ENCODE measurements around the gene ARPC2.

ARPC2 gene

GRCh38 chr2:218229851-218230250, 12.9 kb downstream of the ARPC2 start:
- ChIA-PET POLR2A (interaction anchor here (0.7 kb wide), 1 partner anchor 261 kb away, joined by 5 read pairs; no protein-coding TSS in a partner anchor), CTCF (interaction anchor here (0.8 to 6.7 kb wide), 10 partner anchors 8 to 43 kb away, joined by 3 to 39 read pairs (median 6); partner anchors contain the start of genes AAMP and PNKD)
- TF ChIP-seq, protein P1, sequence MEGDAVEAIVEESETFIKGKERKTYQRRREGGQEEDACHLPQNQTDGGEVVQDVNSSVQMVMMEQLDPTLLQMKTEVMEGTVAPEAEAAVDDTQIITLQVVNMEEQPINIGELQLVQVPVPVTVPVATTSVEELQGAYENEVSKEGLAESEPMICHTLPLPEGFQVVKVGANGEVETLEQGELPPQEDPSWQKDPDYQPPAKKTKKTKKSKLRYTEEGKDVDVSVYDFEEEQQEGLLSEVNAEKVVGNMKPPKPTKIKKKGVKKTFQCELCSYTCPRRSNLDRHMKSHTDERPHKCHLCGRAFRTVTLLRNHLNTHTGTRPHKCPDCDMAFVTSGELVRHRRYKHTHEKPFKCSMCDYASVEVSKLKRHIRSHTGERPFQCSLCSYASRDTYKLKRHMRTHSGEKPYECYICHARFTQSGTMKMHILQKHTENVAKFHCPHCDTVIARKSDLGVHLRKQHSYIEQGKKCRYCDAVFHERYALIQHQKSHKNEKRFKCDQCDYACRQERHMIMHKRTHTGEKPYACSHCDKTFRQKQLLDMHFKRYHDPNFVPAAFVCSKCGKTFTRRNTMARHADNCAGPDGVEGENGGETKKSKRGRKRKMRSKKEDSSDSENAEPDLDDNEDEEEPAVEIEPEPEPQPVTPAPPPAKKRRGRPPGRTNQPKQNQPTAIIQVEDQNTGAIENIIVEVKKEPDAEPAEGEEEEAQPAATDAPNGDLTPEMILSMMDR (IDR thresholded peaks at IDR 0.05; ENCODE audit: control extremely low read depth, extremely low read depth, low read depth, missing control alignments) = no peak
- no peak for DNase-seq (ENCODE audit: extremely low spot score)

DNA sequence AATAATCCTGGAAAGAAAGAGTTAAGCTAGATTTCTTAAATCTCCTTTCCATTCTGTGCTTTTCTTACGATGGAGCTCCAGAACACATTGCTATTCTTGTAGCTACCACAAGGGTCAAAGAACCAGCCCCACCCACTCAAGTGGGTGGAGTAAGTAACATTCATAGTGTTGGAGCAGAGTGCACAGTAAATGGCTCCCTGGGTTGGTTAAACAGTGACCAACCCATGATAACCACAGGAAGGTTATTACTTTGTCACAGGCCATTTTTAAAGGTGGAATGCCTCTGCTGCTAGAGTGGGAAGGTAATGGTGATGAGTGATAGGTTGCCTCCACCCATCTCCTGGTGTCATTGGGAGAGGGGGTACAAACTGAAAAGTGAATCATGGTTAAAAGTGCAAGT, 13.9 kb downstream of the ARPC2 start:
- TF ChIP-seq, protein P1 (IDR thresholded peaks at IDR 0.05; ENCODE audit: control extremely low read depth, extremely low read depth, low read depth, missing control alignments) = no peak
- peak; percentile 35 for DNase-seq (ENCODE audit: extremely low spot score)
- POLR2A ChIA-PET = interaction anchor here (0.6 kb wide), 1 partner anchor 13 kb away, joined by 3 read pairs; no protein-coding TSS in a partner anchor
- CTCF ChIA-PET = interaction anchor here (0.9 to 6.7 kb wide), 8 partner anchors 9 to 39 kb away, joined by 3 to 39 read pairs (median 7); partner anchors contain the start of genes AAMP, ARPC2 and PNKD

GRCh38 chr2:218233543-218233942, 16.6 kb downstream of the ARPC2 start:
- DNase-seq (ENCODE audit: extremely low spot score) = no peak
- ChIA-PET POLR2A (no interaction called here), CTCF (interaction anchor here (2.2 to 6.7 kb wide), 3 partner anchors 11 to 48 kb away, joined by 5 to 39 read pairs (median 7); no protein-coding TSS in a partner anchor)
- TF ChIP-seq, protein P1 (IDR thresholded peaks at IDR 0.05; ENCODE audit: control extremely low read depth, extremely low read depth, low read depth, missing control alignments) = no peak

- ChIA-PET POLR2A (no interaction called here), CTCF (interaction anchor here (1.9 to 6.7 kb wide), 4 partner anchors 10 to 49 kb away, joined by 5 to 39 read pairs (median 6); no protein-coding TSS in a partner anchor)
- no peak for DNase-seq (ENCODE audit: extremely low spot score)
- TF ChIP-seq, protein P1 (IDR thresholded peaks at IDR 0.05; ENCODE audit: control extremely low read depth, extremely low read depth, low read depth, missing control alignments) = no peak
Observed at GRCh38 chr2:218234521-218234920, 17.5 kb downstream of the ARPC2 start.

- CTCF ChIA-PET = interaction anchor here (1.9 to 2.3 kb wide), 2 partner anchors 22 to 50 kb away, joined by 5 to 7 read pairs; no protein-coding TSS in a partner anchor
- TF ChIP-seq, protein P1 (IDR thresholded peaks at IDR 0.05; ENCODE audit: control extremely low read depth, extremely low read depth, low read depth, missing control alignments) = no peak
Observed at GRCh38 chr2:218235017-218235416, 18.0 kb downstream of the ARPC2 start.

GRCh38 chr2:218236829-218237228, 19.8 kb downstream of the ARPC2 start:
- POLR2A ChIA-PET = interaction anchor here (0.6 kb wide), 1 partner anchor 12 kb away, joined by 4 read pairs; no protein-coding TSS in a partner anchor
- TF ChIP-seq, protein P1 (IDR thresholded peaks at IDR 0.05; ENCODE audit: control extremely low read depth, extremely low read depth, low read depth, missing control alignments) = no peak
- no peak for DNase-seq (ENCODE audit: extremely low spot score)
- CTCF ChIA-PET = no interaction called here

More at GRCh38 chr2:218235017-218235416, 18.0 kb downstream of the ARPC2 start:
- POLR2A ChIA-PET = no interaction called here
- DNase-seq (ENCODE audit: extremely low spot score) = no peak

All from GM10248 (cell line).